Endothelial cell of hepatic sinusoid (primary cell): Measurements from ENCODE around the gene IQSEC3.

Experiments
- in situ Hi-C: cut with HindIII; loops from 2 replicates; pipeline ENCODE4 v1.10.0; 2017; ENCODE audit warnings: low sequenced_read_pairs

The IQSEC3 gene

DNA sequence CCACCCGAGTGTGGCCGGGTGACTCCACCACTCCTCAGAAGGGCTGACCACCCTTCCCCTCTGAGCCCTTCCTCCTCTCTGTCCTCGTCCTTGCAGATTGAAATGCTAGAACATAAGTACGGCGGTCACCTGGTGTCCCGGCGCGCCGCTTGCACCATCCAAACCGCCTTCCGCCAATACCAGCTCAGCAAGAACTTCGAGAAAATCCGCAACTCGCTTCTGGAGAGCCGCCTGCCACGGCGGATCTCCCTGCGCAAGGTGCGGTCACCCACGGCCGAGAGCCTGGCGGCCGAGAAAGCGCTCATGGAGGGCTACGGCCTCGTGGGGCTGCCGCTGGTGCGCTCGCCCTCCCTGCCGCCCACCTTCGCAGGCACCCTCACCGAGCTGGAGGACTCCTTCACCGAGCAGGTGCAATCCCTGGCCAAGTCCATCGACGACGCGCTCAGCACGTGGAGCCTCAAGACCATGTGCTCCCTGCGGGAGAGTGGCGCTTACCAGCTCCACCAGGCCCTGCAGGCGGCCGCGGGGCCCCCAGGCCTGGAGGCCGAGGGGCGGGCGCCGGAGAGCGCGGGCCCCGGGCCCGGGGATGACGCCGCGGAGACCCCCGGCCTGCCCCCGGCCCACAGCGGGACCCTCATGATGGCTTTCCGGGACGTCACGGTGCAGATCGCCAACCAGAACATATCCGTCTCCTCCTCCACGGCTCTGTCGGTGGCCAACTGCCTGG lies 71.8 kb downstream of the IQSEC3 start:
- in situ Hi-C loops = no loop called here

DNA sequence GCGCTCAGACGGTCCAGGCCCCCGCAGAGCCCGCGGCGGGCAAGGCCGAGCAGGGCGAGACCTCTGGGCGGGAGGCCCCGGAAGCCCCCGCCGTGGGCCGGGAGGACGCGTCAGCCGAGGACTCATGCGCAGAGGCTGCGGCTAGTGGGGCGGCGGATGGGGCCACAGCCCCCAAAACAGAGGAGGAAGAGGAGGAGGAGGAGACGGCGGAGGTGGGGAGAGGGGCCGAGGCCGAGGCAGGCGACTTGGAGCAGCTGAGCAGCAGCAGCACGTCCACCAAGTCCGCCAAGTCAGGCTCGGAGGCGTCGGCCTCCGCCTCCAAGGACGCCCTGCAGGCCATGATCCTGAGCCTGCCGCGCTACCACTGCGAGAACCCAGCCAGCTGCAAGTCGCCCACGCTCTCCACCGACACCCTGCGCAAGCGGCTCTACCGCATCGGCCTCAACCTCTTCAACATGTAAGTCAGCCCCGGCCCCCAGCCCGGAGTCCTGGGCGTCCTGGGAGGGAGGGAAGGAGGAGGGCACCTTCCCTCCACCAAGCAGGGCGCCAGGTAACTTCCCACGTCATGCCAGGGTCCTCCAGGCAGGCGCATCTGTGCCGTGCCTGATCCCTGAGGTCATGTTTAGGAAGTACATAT lies 72.4 kb downstream of the IQSEC3 start:
- in situ Hi-C loops = no loop called here

DNA sequence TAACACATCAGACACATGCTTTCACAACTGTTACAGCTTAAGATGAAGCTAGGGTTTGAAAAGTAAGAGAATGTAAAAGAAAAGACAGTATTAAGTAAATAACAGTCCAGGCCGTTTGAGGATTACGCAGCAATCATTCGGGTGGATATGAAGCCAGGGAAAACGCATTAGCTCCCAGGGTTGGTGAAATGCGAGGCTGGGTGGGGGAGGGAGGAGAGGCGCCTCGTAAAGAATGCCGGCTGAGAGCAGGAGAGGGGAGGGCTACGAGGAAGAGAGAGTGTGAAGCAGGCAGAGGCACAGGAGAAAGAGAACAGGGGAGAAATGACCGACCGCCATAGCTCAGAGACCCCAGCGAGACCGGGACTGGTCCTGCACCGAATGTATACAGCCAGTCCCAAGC lies 73.0 kb downstream of the IQSEC3 start:
- in situ Hi-C loops = no loop called here

- in situ Hi-C loops = loop anchor here (5.0 kb wide), 1 partner anchor 62 kb away; no protein-coding TSS in a partner anchor
Observed at GRCh38 chr12:140162-140561, 73.6 kb downstream of the IQSEC3 start.

DNA sequence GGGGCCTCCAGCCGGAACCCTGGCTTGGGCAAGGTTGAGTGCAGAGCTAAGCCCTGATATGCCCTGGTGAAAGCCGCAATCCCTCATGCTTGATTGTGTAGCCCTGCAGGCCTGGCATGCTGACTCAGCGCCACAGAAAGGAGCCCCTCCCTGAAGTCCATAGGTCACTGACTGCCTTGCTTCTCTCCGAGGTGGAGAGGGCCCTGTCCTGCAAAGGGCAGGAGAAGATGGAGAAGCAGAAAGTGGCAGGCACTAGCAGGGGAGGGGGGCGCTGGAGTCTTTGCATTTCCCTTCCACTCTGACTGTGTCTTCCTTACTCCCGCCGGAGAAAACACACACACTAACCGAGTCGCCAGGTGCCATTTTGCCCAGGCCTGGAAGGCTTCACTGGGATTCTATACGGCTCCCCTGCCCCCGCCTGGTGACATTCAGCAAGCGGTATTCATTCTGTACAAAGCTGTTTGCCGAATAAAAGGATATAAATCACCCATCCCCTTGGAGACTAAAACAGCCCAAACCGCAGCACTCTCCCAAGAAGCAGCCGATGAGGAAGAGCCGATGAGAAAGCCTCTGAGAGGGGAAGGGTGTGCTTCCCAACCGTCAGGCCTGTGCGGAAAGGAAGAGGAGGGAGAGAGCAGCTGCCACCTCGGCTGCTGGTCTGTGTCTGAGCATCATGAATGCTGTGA lies 77.5 kb downstream of the IQSEC3 start:
- in situ Hi-C loops = loop anchor here (5.0 kb wide), 1 partner anchor 58 kb away; no protein-coding TSS in a partner anchor

DNA sequence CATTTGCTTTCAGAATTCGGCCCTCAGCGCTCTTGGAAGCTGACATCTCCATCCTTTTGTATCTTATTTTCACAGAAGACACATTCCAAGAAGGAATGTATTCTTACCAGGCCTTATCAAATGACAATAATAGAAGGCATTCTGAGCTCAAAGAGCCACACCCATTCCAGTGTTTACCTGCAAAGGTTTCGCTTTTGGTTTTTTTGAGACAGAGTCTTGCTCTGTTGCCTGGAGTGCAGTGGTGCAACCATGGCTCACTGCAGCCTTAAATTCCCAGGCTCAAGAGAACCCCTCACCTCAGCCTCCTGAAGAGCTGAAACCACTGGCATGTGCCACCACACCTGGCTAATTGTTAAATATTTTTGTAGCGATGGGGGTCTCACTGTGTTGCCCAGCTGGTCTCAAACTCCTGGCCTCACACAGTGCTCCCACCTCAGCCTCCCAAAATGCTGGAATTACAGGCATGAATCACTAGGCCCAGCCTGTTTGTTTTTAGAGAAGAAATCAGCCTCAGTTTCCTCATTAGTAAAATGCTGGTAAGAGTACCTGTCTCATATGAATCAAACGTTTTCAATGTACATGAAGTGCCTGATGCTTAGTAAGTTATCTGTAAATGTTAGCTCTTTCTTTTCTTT lies 78.2 kb downstream of the IQSEC3 start:
- in situ Hi-C loops = loop anchor here (5.0 kb wide), 1 partner anchor 58 kb away; no protein-coding TSS in a partner anchor

DNA sequence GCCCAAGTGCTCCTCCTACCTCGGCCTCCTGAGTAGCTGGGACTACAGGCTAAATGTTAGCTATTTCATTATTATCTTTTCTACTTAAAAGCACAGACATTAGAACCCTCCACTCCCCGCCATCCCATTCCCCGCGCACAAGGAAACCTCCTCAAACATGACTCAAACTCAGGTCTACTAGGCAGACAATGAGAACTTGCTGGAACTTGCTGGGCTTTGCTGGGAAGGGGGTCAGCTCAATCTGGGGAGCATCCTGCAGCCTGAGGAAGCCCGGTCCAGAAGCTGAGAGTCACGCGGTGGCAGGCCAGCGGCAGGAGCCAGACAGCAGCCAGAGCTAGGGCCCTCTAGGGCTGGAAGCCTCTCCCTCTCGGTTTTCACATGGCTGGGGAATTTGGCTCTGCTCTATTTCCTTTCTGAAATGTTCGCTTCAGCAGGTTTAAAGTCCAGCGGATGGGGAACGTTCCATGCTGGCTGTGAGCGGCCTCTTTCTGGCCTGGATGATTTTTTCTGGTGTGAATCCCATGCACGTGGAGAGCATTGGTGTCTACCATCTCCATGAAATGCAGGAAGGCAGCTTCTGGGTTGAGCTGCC lies 78.9 kb downstream of the IQSEC3 start:
- in situ Hi-C loops = no loop called here

DNA sequence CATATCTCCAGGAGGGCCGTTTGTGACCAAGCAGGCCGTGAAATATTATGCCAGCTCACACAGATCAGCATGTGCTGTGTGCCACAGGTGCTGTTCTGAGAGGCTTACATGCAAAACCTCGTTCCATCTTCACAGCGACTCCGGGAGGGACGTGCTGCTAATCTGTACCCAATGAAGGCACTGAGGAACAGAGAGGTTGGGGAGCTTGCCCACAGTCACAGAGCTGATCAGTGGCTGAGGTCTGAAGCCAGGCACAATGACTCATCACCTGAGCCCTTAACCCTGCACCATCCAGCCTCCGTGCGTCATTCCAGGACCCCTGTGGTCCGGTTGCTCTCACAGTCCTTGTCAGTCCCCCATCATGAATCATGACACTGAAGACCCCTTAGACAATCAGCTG lies 80.7 kb downstream of the IQSEC3 start:
- in situ Hi-C loops = no loop called here

GRCh38 chr12:148676-149416 lies 82.3 kb downstream of the IQSEC3 start:
- in situ Hi-C loops = no loop called here

DNA sequence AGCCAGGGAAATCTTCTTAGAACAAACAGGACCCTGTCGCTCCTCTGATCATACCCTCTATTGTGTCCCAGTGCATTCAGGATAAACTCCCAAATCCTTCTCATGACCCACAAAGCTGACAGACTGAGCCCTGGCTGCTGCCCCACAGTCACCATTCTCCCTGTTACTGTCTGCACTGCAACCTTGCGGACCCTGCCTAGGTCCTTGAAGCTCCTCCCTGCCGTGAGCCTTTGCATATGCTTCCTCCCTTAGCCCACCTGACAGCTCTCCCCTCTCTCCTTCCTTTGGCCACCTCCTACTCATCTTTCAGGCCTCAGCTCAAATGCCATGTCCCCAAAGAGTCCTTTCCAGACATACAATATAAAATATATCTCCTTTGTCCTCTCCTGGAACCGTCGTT lies 85.0 kb downstream of the IQSEC3 start:
- in situ Hi-C loops = no loop called here

- in situ Hi-C loops = no loop called here
Observed at GRCh38 chr12:152440-152839, 85.9 kb downstream of the IQSEC3 start.

DNA sequence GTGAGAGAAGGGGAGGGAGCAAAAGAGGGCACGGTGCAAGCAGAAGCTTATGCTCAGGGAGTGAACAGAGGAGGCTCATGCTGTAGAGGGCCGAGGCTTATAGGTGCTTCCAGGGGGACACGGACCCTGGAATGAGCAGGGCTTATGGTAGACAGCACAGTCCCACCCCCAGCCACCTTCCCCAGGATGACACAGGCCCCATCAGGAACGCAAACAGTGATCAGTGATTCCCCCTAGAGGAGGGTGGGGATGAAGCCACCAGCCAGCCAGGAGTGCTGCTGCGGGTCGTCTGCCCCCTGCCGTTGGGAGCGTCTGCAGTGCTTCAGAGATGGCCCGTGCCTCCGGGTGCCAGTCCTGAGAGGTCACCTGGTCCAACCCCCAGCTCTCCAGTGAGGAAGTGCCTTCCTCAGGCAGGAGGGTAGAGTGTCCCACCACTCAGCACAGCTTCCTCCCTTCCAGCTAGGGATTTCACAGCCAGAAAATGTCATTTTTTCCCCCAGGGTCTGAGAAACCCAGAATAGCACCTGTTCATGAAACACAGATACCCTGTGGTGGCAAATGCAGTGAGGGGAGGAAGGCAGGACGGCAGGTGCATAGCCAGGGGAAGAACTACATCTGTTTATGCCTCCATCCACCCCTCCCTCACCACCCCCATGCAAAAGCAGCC lies 86.6 kb downstream of the IQSEC3 start:
- in situ Hi-C loops = no loop called here

DNA sequence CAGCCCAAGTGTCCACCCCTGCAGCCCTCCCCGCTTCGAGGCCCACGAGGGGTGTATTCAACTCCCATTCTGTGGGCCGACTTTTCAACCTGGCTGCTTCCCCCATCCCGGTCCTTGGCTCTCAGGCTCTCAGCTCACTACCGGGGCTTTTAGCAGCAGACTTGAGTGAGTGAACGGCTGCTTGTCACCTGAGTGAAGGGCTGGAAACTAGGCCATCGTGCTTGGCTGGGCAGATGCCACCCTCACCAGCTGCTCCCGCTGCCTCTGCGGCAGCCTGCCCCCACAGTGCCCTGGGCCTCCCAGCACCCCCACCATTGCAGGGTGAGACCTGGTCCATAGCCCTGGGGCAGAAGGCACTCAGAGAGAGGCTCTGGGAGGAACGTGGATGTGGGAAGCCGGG lies 87.5 kb downstream of the IQSEC3 start:
- in situ Hi-C loops = no loop called here

DNA sequence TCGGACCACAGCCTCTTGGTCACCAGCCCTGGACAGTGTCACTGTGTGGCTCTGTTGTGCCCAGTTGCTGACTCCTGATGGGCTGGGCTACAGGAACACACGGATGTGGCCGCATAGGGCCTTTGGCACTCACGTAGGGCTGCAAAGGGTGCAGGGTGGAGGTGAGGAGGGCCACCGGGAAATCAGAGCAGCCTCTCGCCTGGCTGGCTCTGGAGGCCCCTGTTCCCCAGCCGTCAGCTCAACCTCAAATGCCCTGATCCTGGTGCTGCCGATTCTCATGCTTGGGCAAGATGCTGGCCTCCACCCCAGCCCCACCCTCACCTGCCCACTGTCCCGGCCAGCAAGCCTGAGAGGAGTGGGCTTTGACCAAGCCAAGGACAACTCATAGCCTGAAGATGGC lies 88.4 kb downstream of the IQSEC3 start:
- in situ Hi-C loops = loop anchor here (5.0 kb wide), 1 partner anchor 43 kb away; no protein-coding TSS in a partner anchor

GRCh38 chr12:155646-156045 lies 89.1 kb downstream of the IQSEC3 start:
- in situ Hi-C loops = loop anchor here (5.0 kb wide), 1 partner anchor 43 kb away; no protein-coding TSS in a partner anchor

DNA sequence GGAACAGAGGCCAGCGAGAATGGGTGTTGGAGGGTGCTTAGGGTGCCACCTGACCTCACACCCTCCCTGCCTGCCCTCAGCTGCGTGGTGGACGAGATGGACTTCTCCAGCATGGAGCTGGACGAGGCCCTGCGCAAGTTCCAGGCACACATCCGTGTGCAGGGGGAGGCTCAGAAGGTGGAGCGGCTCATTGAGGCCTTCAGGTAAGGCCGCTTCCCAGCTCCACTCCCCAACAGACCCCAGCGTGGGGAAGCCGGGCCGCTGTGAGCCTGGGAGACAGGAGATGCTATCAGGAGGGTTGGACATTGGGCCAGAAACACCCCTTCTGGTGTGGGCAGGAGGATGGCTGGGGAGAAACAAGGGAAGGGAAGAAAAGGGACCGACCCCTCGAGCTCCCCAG lies 90.4 kb downstream of the IQSEC3 start:
- in situ Hi-C loops = loop anchor here (5.0 kb wide), 1 partner anchor 45 kb away; no protein-coding TSS in a partner anchor

DNA sequence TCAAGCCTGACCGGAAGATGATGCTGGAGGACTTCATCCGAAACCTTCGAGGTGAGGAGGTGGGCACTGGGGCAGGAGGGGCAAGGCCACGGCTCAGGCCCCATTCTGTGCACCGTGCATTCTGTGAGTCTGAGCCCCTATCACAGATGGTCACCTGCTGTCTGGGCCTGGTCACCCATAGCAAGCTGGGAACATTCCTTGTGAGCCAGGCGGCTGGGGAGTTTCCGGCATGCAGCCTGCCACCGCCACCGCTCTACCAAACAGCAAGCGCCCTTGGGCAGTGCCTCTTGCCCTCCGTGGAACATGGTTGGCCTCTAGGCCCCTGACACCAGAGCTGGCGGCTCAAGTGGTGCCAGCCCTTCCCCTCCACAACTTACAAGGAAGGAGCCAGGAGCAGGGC lies 91.1 kb downstream of the IQSEC3 start:
- in situ Hi-C loops = loop anchor here (5.0 kb wide), 1 partner anchor 45 kb away; no protein-coding TSS in a partner anchor

DNA sequence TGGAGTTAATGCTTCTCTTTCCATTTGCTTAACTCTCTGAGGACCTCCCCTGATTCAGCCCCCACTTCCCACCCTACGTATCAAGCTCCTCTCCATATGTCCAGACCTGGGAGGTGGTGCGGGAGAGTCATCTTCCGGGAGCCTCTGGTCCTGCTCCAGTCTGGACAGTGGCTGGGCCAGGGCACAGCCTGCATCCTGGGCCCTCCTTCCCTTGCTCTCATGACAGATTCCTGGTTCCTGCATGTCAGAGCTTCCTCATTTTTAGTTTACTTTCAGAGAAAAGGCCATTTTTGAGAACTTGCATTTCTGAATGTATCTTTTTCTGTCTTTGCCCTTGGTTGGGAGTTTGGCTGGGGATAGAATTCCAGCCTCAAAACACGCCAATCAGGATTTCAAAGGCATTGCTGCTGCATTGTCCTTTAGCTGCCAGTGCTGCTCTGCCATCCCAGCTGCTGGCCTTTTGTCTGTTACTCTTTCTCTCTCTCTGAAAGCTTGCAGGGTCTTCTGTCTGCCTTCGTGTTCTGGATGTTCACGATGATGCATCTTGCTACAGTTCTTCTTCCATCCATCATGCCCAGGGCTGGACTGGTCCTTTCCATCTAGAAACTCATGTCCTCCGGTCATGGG lies 92.7 kb downstream of the IQSEC3 start:
- in situ Hi-C loops = loop anchor here (5.0 kb wide), 1 partner anchor 47 kb away; no protein-coding TSS in a partner anchor

GRCh38 chr12:160858-161257 lies 94.3 kb downstream of the IQSEC3 start:
- in situ Hi-C loops = no loop called here
